SW 1271 (cell line): ENCODE data around the gene FAP.

ENCODE experiments used
- DNase-seq, 2 experiments: peaks; one replicate each; lab custom pipeline; 2025; lab: John Stamatoyannopoulos, UW

Gene FAP, protein sequence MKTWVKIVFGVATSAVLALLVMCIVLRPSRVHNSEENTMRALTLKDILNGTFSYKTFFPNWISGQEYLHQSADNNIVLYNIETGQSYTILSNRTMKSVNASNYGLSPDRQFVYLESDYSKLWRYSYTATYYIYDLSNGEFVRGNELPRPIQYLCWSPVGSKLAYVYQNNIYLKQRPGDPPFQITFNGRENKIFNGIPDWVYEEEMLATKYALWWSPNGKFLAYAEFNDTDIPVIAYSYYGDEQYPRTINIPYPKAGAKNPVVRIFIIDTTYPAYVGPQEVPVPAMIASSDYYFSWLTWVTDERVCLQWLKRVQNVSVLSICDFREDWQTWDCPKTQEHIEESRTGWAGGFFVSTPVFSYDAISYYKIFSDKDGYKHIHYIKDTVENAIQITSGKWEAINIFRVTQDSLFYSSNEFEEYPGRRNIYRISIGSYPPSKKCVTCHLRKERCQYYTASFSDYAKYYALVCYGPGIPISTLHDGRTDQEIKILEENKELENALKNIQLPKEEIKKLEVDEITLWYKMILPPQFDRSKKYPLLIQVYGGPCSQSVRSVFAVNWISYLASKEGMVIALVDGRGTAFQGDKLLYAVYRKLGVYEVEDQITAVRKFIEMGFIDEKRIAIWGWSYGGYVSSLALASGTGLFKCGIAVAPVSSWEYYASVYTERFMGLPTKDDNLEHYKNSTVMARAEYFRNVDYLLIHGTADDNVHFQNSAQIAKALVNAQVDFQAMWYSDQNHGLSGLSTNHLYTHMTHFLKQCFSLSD

DNA sequence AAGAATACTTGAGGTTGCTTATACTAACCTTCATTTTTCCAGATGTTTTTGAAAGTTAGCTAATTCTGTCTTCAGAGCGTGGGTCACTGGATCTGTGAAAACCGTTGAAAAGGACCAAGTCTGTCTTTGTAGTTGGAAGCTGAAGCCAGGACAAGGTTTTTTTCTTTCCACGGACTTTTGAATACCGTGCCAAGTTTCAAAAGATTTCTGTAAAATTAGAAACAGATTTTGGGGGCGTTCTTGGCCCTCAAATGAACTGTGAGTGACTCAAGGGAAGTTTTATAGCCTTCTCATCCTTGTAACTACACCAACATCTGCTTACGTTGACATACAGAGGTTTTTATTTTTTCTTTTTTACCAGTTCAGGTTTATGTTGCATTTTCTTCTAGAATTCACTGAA, at the start of gene FAP:
FAP (minus strand) TSS at position 152 of the 400 bp plus-strand sequence; CDS start at position 34, 118 bp downstream.
- DNase-seq, result no peak

DNA sequence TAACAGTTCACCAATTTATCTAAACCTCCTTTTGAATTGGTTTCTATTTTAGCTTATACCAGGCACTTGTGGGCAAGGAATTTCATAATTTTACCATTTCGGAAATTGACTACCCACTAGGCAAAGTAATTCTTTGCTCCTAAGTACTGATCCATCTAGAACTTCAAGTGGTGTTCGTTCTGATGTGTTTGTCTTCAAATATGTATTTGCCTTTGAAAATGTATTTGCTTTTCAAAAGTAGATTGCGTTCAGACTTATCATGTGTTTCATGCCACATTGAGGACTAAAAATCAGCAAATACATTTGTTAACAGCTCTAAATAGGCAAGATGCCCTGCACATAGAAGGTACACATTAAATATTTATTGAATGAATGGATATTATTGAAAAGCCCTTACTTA, 48.5 kb upstream of the FAP start:
- no peak for DNase-seq

DNA sequence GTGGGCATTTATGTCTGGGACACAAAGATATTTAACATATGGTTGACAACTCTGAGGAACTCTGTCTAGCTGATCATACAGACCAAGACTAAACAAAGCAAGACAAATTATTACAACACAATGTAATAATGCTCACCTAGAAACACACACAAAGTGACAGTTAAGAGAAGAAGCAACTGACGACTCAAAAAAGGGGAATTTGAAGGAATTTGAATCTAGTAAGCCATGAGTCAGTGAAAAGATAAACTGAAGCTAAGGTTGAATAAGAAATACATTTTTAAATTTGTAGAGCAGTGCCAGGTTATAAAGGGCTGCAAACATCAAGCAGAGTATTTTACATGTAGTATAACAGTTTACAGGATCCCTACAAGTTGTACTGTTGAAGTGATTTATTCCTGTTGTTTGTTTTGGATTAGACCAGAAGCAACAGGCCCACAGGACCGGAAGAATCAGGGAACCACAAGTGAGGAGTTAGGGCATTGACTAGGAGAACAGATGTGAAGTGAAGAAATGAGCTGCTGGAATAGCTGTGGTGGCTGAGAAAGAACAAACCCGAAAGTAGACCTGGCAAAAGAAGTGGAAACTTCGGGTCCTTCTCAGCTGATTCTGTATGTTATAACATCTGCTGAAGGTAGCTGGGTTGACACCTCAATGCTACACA, 39.6 kb upstream of the FAP start:
- DNase-seq, result no peak

DNA sequence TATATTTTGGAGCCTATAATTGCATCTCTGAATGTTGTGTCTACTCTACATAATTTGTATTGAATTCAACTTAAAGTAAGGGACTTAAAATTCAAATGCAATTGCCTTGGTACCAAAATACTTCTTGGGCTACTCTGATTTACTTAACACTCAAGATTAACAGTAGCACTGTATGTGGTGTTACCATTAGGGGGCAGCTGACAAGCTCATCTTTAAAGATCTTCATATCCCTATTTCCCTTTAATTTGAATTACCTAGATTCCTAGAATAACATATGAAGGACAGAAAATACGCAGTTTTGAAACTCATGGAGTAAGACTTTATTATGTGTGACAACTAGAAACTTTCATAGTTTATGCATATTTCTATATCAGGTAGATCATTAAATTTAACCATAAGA, 37.4 kb upstream of the FAP start:
- no peak for DNase-seq

DNA sequence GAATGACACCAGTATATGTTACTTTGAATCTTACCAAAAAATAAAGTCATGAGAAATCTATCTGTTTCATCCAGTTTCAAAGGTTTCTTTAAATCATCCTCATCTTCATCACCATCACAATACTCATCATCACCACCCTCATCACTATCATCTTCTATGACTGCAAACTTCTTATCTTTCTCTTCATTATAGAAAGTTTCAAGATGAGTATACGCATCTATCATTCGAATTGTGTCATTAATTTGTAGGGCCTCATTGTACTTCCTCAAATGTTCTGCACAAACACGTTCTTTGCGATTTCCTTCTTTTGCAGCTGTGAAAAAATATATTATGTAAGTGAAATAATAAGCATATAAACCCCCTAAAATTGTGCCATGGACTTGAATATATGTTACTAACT, 34.1 kb upstream of the FAP start:
- no peak for DNase-seq

DNA sequence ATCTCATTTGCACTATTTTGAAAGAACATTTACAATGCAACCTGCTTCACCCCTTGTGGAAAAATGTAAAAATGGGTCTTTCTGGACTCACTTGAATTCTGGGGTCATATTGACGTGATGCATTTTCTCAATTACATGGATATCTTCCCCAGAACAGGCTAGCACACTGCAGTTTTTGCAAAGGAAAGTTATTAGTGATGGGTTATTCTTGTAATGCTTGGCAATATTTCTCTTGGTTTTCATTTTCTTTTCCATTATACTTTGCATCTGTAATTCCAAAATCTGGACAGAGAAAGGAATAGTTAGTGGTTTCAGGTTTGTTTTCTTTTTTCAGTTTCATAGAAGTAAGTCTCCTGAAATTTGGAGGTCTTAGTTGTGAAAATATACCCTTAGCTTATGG, 24.8 kb upstream of the FAP start:
- DNase-seq, result no peak

DNA sequence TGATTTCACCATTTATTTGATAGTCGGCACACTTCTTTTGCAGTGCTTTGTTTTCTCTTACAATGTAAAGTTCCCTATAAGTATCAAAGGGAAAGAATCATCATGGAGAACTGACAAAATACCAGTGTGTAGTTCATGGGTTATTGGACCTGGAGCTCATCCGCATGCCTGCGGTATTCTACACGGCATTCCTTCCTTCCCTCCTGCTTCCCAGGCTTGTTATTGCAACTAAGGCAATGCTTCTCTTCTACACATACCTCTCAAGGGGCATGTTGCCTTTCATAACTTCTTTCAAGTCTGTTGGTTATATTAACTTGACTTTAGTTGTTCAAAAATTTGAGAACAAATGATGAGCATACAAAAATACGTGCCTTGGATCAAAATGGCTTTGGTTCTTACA, 24.3 kb upstream of the FAP start:
- no peak for DNase-seq

DNA sequence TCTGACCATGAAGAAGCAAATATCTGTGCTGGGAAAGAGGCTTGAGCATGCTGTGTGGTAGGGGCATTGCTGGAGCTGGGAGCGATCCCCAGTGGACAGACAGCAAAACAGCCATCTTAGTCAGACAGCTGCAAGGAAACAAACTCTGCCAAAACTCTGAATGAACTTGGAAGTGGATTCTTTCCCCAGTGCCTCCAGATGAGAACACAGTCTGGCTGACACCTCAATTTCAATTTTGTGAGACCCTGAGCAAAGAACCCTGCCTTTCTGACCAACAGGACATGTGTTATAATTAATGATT, 23.2 kb upstream of the FAP start:
- DNase-seq, result no peak

DNA sequence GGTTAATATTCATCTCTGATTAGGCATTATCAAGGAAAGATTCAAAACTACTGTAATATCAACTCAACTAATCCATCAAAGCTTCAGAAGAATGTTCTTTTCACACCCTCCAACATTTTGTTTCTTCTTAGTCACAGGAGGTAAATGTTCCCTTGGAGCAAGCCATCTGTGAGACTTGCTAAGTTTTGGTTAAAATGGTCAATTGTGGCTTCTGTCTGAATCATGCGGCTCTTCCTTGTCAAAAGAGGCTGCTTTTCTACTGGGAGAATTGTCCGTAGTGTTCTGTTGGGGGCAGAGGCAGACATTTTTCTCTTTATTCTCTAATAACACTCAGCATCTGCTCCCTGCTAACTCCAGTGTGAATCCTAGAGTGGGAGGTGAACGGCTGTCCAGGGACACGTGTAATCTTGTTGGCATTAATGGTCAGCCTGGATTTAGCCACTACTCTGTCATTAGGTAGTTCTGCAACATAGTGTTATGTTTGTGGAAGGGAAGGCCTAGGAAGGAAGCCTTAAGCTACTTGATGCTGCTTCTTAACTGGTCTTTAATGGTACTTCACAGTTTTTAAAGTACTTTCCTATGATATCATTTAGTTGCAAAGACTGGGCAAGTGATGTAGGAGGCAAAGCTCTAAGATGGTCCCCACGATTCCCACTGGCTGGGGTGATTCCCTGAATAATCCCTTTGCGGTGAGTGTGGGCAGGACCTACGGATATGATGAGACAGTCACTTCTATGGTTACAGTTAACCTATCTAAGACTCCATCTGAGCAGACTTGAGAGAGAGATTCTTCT, 22.6 kb upstream of the FAP start:
- DNase-seq, result no peak

DNA sequence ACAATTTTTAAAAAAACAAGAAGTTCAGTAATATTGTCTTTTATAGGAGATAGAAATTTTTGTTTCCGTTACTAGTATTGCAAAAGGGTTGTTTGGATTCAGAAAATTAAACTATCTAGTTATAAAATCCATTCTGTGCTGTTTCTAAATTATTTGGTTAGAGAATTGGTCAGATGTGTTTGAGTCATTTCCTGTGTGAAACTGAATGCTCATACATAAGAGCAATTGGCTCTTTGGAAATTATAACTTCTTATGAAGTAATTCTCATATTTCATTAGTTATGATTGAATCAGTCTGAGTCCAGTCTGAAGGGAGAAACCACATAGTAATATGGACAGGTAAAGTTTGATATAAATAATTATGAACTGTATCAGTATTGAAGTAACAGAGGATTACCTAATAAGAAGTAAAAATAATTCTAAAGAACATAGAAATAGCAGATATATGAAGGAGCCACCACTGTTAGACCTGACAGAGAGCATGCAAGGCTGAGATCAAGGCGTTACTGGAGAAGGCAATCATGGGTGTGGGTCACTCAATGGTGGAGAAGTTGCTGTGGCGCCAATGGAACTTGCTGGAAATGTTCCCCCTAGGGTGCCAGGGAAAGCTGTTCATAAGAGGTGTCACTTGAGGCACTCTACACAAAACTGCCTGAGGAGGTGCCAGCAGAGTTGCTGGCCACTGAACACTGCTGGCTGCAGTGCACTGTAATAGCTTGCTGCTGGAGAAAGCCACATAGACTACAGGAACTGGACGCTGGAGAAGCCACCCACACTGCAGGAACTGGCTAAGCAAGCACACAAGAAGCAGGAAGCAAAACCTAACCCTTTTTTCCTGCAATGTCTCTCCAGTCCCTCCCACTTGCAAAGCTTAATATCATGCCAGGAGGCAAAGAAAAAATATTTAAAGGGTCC, 18.0 kb upstream of the FAP start:
- DNase-seq, result peak in 1 of 2 experiments; percentile 10

DNA sequence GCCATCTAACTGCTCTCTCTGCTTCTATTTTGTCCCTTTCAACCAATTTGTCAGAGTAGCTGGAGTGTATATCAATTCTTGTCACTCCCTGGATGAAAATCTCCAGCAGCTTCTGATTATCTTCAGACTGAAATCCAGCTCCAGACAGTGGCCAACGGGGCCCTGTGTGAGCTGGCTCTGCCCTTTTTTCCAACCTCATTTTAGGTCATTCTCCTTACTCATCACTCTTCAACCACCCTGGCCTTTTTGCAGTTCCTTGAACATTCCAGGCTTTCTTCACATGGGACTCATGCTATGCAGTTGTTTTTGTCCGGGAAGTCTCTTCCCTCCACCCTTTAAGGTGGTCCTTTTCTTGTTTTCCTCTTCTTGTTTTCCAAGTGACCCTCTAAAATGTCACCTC, 15.4 kb upstream of the FAP start:
- no peak for DNase-seq

DNA sequence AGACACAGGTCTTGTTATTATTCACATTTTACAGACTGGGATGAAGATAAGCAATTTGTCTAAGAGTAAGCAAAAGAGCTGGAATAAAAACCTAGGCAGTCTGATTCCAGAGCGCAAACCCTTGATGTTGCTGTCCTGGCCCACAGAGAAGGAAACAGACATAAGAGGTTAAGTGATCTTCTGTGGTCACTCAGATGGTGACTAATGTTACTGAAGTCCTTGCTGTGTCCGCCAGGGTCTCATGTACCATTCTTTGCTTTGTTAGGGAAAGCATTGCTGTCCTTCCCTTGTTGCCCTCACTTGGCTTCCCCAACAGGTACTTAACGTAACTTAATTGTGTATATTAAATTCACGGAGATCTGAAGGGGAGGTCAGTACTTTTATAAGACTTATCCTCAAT, 14.9 kb upstream of the FAP start:
- no peak for DNase-seq

DNA sequence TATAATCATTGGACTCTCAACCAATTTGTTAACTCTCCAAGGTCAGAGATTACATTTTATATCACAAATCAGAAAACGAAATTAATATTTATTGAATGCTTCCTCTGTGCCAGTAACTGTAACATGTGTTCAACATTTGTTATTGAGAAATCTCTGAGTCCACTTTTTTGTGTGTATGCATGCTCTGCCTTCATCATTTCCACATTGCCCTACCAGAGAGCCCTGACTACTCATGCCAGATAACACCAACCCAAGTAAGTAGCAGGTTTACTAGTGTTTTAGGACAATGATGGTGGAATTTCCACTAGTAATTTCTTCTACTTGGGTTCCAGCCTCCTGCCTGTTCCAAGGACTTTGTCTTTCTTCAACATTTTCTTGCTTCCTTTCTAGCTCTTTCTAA, 14.2 kb upstream of the FAP start:
- DNase-seq, result no peak

DNA sequence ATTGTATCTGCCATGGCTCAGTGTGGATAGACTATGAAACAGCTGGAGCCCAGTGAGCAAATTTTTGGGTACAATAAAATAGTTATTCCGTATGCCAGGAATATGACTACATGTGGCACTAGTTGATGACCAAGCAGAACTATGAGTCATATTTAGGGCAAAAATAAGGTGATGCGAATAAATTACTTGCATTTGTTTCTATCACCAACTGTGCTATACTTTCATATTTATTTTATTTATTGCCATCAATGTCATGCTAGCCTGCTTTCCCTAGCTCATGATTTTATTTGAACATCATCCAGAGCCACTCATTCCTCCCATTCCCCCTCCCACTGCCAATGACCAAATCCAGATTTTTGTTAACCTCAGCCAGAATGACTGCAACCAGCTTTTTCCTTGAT, 13.3 kb upstream of the FAP start:
- no peak for DNase-seq

DNA sequence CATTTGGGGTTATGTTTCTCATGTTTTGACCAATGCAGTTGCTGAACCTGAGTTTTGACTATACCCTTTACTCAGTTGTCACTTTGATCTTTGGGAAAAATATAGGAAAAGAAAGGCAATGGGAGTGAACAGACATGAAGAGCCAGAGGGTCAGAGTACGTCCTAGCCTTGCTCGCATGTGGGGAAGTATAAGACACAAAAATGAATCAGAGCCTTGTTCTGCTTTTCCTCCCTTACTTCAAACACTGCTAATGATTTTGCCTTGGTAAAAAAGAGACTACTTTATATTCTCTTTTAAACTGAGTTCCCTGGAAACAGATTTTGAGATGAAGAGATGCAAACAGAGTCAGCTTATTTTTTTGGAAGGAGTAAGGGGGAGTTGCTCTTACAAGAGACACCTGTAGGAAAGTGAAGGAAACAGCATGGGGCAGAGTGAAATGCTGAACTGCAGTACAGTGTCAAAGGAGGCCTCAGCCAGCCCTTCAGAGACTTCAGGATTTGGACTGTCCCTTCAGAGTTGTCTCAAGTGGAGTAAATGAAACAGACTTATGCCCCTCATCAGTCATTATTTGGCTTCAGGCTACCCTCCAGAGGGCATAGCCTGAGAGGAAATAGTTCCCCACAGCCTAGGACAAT, 11.1 kb upstream of the FAP start:
- DNase-seq, result no peak

DNA sequence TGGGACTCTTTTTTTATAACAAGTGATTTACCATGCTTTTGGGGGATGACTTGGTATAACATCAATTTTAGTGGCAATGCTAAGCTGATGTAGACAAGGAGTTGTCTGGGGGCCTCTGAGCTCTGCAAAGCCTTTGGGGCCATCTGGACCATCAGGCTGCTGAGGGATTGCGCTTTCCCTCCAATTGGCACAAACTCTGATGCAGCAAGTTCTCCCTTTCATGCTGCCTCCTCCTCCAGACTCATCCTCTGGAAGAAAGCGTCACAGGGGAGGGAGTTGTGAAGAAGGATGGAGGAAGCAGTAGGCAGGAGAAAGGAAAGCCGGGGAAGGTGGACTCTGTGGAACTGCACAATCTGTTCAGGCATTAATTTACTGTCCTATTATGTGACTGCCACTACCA, 10.2 kb upstream of the FAP start:
- no peak for DNase-seq

DNA sequence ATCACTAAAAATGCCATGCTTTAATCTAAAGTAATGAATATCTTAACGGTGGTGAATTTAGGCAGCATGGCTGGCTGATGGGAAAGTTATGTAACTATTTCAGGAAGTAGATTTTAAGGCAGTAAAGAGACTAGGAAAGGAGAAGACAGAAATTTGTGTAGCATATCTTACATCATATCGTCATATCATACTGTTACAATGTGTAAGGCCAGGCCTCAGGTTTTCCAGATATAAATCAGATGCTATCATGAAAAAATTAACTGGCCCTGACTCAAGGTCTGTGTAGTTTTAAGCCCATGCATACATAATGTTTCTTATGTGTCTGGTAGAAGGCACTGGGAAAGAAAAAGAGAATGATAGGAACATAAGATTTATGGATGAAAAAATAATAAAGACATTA, 8.9 kb upstream of the FAP start:
- no peak for DNase-seq

DNA sequence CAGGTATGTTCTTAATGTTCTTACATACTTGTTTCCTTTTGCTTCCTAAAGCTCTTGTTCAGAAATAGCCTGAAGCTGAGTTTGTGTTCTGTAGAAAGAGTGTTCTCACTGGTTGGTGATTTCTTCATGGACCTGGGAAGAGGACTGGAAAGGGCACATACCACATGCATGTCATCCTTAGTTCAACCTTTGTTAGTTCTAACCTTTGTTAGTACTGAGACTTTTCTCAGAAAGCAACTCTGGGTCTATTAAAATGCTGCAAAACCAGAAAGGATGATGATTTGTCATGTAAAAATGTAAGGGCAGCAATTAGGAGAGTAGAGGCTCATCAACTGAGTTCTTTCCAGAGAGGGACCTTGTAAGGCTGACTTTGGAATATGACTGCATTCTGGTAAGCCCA, 2.5 kb upstream of the FAP start:
- peak in 1 of 2 experiments; percentile 33 for DNase-seq

DNA sequence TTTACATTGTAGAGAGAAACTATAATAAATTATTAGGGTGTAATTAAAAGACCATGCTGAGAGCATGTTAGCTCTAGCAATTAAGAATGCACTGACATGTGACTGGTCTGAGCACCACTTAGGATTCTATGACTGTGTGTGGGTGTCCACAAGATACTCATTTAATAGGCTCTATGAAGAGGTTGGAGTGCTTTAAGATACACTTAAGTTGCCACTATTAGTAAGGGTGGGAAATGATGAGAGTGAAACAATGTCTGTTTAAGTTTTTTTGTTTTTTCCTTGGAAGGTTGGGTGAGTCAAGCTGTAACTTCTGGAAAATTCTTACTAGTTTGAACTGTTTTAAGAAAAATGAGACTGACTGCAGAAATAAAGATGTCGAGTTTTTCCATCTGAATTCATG, 1.8 kb upstream of the FAP start:
- no peak for DNase-seq

DNA sequence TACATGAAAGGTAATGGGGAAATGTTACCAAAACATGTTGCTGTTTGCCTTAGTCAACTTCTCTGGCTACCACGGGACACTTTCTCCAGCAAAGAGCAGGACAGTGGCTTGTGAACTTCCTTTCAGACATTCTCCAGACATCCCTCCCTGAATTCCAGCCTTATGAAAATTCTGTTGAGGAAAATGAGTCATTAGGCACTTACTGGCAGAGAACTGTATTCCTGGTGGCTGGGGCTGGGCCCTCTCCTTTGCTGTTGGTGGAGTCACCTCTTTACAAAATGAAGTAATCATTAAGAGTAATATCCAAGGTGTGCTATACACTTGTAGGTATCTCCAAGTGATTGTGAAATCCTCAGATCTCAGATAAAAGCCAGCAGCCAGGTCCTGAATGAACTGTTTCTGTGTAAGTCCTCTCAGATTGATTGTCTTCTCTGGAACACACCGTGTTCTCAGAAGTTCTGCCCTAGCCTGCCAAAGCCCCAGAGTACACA, 1.3 kb upstream of the FAP start:
- peak; percentile 54 to 83 for DNase-seq

DNA sequence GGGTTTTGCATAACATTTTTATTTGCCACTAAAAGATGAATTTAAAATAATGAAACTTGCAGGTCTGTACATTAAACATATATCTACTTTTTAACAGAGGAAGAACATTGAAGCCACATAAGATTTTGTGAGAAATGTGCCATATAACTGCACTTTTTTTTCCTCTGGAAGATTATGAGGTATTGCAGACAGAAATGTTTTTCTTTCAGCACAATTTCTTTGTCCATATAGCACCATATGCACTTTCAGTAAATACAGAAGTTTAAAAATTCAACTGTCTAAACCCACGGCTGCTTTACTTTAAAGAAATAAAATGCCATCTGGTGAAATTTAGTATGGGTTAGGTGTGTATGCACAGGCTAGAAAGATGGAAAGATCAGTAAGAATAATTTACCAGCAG, 470 bp upstream of the FAP start:
- DNase-seq, result no peak
